Adrenal gland (tissue), 12 donors: ENCODE measurements around the gene PIEZO1. TPM values are rescaled to one million over a fixed set of nuclear protein-coding genes. Genes with fewer than 3 reads are reported as not detected.

Experiments
- DNase-seq, 7 donors: peaks; one replicate each; pipeline ENCODE4 v3.0.0-alpha.2; 2019 to 2020
- H3K27ac ChIP-seq, 5 donors: fragments of 200-600 bp; sonication (generic) in 4 of 5; 1 replicate in 3 of 5; 2 replicates in 2 of 5; pipeline versions ENCODE4 v1.5.1 to v1.8.0; 2016 to 2020; ENCODE audit warnings: mild to moderate bottlenecking in 1 of 5
- H3K27me3 ChIP-seq: fragments of 200-600 bp; 2 replicates; pipeline ENCODE4 v1.8.0; 2021
- H3K36me3 ChIP-seq, 2 donors: fragments of 200-600 bp; replicated peaks in 1 of 2; 1 replicate in 1 of 2; 2 replicates in 1 of 2; pipeline versions ENCODE4 v1.5.1 to v1.8.0; 2018 to 2022
- H3K4me1 ChIP-seq, 2 donors: fragments of 200-600 bp; replicated peaks in 1 of 2; 1 replicate in 1 of 2; 2 replicates in 1 of 2; pipeline versions ENCODE4 v1.5.1 to v1.8.0; 2018 to 2021
- H3K4me3 ChIP-seq, 4 donors: fragments of 200-600 bp; sonication (generic) in 3 of 4; one replicate each; pipeline ENCODE4 v1.5.1; 2016 to 2018
- H3K9me3 ChIP-seq, 3 donors: fragments of 200-600 bp; sonication (generic) in 1 of 3; replicated peaks in 1 of 3; 1 replicate in 2 of 3; 2 replicates in 1 of 3; pipeline versions ENCODE4 v1.5.1 to v1.8.0; 2016 to 2021
- POLR2A ChIP-seq, 2 donors: fragments of 450-650 bp; IDR thresholded peaks; one replicate each; pipeline ENCODE4 v1.6.1; 2017; ENCODE audit warnings: antibody characterized with exemption in 2 of 2, mild to moderate bottlenecking in 2 of 2, moderate library complexity in 1 of 2
- WGBS, 4 donors: extraction: QIAGEN DNeasy Blood & Tissue Kit in 2 of 4; methylation state at CpG; one replicate each; pipeline versions ENCODE4 v1.1.5 to v1.1.7; 2013 to 2017; 5-methylcytosine and 5-hydroxymethylcytosine counted together
- intact Hi-C, 2 donors: fragments of 100-400 bp; cut with DNase I; formaldehyde crosslinking; loops; one replicate each; pipeline versions ENCODE4 v1.14.1 to v1.15.0; 2022 to 2023
- polyA plus RNA-seq, 3 donors: library from polyadenylated mRNA; stranded (reverse); fragments of 200-250 nt in 2 of 3; fragments of 350-450 nt in 1 of 3; fragmentation: Illumina TruSeq in 1 of 3; extraction: RNeasy Lipid Tissue Mini Kit (QIAGEN cat#74804) in 1 of 3; gene quantifications; one replicate each; pipeline ENCODE4 v1.2.3, GENCODE V29; 2013 to 2014
- total RNA-seq, 9 donors: library from RNA; depleted of rRNA in 4 of 9; stranded (reverse); fragments of >200 nt in 4 of 9; fragments of 120-200 nt in 1 of 9; fragmentation: NEBNext Ultra II Directional in 1 of 9; extraction: Animal tissue kit (Norgen Biotek cat#: 25700) in 1 of 9; gene quantifications; one replicate each; pipeline versions ENCODE4 v1.1.0 to v1.2.4, GENCODE V29; 2013 to 2023
- TF ChIP-seq, protein P1 (sequence below), 6 experiments: fragments of 450-650 bp in 4 of 6; fragments of 200-600 bp in 2 of 6; sonication (generic) in 1 of 6; IDR thresholded peaks; 1 replicate in 5 of 6; 2 replicates in 1 of 6; pipeline versions ENCODE4 v1.5.1 to v1.8.0; 2016 to 2021; ENCODE audit warnings: antibody characterized with exemption in 6 of 6, mild to moderate bottlenecking in 2 of 6, moderate library complexity in 1 of 6
- donor health status: healthy with polysubstance abuse.
- donor health status: Bipolar disorder and iron deficiency.
- donor health status: DM: yes; HTN: yes; CAD: no.
- donor health status: DM: no; HTN: no; CAD: no.
- donor health status: DM: no; HTN: no; CAD: no.
- donor health status: DM: yes; HTN: yes; CAD: no.

Gene PIEZO1
- total and polyA plus RNA-seq, 12 donors, result 7.9 to 327 (median 92.4) TPM

DNA sequence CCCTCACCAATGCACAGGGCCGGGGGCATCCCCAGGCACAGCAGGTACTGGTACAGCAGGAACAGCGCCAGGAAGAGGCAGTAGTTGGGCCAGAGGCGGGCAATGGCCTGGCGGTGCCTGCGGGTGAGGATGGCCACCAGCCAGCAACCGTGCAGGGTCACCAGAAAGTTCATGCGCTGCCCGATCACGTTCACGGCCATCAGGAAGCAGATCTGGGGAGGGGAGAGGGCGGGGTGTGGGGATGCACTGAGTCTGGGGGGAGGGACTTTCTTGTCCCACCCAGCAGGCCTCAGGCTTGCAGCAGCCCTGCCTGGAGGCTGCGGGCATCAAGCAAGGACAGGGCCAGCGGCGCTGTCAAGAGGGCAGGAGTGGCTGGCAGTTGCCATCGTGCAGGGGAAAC is 53.3 kb downstream of the PIEZO1 start:
- peaks cover 0 to 40% of the 10 kb centered on the region in 2 donors for H3K36me3 ChIP-seq

DNA sequence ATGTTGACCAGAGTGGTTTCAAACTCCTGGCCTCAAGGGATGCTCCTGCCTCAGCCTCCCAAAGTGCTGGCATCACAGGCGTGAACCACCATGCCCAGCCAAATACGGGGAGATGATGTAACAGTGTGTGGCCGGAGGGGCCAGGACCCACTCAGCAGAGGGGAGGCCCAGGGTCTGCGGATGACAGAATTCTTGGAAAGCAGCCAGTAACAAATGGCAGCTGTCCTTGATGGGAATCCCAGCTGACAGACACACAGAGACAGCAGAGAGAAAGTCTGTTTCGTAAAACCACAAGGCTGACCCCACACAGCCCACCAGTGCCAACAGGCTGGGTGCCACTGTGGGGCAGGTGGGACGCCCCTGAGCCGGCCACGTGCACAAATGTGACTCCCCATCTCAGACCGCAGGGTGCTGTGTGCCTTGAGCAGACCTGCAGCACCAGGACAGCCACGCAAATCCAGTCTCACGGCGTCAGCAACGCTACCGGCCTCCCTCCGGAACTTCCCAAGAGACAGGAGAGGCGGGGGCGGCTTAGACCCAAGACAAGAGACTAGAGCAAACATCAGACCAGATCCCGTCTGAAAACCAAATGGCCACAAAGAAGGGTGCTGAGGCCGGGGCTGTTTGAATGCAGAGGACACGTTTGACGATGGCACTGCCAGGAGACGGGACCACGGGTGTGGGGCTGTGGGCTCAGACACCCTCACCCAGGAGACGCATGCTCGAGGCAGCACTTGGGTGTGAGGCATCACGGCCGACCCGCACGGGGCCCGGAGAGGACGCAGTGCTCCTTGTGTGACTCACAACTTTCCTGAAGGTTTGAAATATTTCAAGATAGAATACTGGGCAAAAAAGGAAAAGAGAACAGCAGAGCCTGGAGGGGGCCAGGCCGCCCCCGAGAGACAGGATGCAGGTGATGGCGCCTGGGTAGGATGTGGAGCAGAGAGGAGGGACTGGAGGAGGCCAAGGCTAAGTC is 54.1 kb downstream of the PIEZO1 start:
- 79 to 81% (median 80%) methylated on average over 30 to 34 of the region's 34 CpGs for WGBS, 4 donors
- Histone ChIP-seq H3K27ac (no peak overlapping the region), H3K4me1 (no peaks in the 10 kb centered on the region), H3K27me3 (no peaks in the 10 kb centered on the region), H3K9me3 (no peaks in the 10 kb centered on the region), H3K36me3 (peaks cover 0 to 46% of the 10 kb centered on the region in 2 donors), H3K4me3 (no peak overlapping the region)
- DNase-seq, result no peak
- TF ChIP-seq, protein P1, sequence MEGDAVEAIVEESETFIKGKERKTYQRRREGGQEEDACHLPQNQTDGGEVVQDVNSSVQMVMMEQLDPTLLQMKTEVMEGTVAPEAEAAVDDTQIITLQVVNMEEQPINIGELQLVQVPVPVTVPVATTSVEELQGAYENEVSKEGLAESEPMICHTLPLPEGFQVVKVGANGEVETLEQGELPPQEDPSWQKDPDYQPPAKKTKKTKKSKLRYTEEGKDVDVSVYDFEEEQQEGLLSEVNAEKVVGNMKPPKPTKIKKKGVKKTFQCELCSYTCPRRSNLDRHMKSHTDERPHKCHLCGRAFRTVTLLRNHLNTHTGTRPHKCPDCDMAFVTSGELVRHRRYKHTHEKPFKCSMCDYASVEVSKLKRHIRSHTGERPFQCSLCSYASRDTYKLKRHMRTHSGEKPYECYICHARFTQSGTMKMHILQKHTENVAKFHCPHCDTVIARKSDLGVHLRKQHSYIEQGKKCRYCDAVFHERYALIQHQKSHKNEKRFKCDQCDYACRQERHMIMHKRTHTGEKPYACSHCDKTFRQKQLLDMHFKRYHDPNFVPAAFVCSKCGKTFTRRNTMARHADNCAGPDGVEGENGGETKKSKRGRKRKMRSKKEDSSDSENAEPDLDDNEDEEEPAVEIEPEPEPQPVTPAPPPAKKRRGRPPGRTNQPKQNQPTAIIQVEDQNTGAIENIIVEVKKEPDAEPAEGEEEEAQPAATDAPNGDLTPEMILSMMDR (IDR thresholded peaks at IDR 0.05), result no peak
- TF ChIP-seq POLR2A (IDR thresholded peaks at IDR 0.05), result no peak
- intact Hi-C loops, result no loop called here

More for the DNA sequence above, 53.3 kb downstream of the PIEZO1 start:
- TF ChIP-seq, protein P1 (IDR thresholded peaks at IDR 0.05), result no peak
- no peak for TF ChIP-seq POLR2A (IDR thresholded peaks at IDR 0.05)
- peak in 2 of 7 donors; percentile 28 to 43 for DNase-seq
- 60 to 96% (median 77%) methylated on average over 5 to 15 of the region's 15 CpGs for WGBS, 4 donors
- intact Hi-C loops, result no loop called here
- Histone ChIP-seq H3K4me3 (no peak overlapping the region), H3K9me3 (no peaks in the 10 kb centered on the region), H3K4me1 (no peaks in the 10 kb centered on the region), H3K27ac (no peak overlapping the region), H3K27me3 (no peaks in the 10 kb centered on the region)

DNA sequence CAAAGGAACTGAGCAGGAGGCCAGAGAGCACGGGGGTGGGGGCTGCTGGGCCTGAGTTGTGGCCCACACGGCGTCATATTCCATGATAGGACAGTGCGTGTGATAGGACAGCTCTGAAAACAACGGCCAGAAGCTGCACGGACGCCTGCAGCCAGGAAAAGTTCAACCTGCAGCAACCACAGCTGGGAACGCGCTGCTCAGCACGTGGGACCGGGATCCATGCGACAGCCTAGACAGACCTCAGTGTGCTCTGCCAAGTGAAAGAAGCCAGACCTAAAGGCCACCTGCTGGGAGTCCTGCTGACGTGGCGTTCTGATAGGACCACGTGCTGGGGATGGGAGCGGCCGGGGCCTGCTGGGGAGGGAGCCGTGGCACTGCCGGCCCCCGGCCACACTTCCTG is 57.1 kb downstream of the PIEZO1 start:
- H3K9me3 ChIP-seq, result no peaks in the 10 kb centered on the region
- 68 to 84% (median 82%) methylated on average over 4 to 20 of the region's 20 CpGs for WGBS, 4 donors
- H3K27me3 ChIP-seq, result no peaks in the 10 kb centered on the region
- H3K4me1 ChIP-seq, result no peaks in the 10 kb centered on the region
- H3K36me3 ChIP-seq, result peaks cover 0 to 49% of the 10 kb centered on the region in 2 donors
- DNase-seq, result no peak
- no peak overlapping the region for H3K4me3 ChIP-seq
- H3K27ac ChIP-seq, result no peak overlapping the region
- TF ChIP-seq POLR2A (IDR thresholded peaks at IDR 0.05), result no peak
- TF ChIP-seq, protein P1 (IDR thresholded peaks at IDR 0.05), result no peak
- intact Hi-C loops, result no loop called here

DNA sequence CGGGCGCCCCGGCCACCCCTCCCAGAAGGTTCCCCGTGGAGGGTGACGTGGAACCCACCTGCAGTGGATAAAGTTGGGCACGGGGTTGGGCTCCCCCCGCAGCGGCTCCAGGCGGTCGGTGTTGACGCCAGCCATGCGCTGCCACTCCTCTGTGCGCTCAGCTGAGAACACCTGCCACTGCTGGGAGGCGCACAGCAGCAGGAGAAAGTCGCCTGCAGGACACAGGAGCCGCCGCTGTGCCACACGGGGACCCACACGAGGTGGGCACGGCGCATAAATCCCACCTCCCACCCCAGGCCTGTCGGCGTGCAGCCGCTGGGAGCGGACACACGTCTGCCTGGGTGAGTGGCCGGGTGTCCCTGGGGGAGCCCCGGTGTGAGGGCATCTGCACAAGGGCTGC is 58.0 kb downstream of the PIEZO1 start:
- H3K4me1 ChIP-seq, result no peaks in the 10 kb centered on the region
- intact Hi-C loops, result no loop called here
- DNase-seq, result no peak
- H3K27ac ChIP-seq, result no peak overlapping the region
- 85 to 95% (median 94%) methylated on average over 18 to 28 of the region's 28 CpGs; no CpG with 5 or more reads in 1 of the 4 donors for WGBS, 4 donors
- no peaks in the 10 kb centered on the region for H3K9me3 ChIP-seq
- no peak for TF ChIP-seq POLR2A (IDR thresholded peaks at IDR 0.05)
- TF ChIP-seq, protein P1 (IDR thresholded peaks at IDR 0.05), result no peak
- peaks cover 0 to 58% of the 10 kb centered on the region in 2 donors for H3K36me3 ChIP-seq
- no peak overlapping the region for H3K4me3 ChIP-seq
- no peaks in the 10 kb centered on the region for H3K27me3 ChIP-seq
